ENCODE data around the gene RPUSD1. TPM values are rescaled to one million over a fixed set of nuclear protein-coding genes. Genes with fewer than 3 reads are reported as not detected.

Gene RPUSD1
- polyA plus RNA-seq, 4 donors, result 8.5 to 16.5 (median 10.5) TPM

DNA sequence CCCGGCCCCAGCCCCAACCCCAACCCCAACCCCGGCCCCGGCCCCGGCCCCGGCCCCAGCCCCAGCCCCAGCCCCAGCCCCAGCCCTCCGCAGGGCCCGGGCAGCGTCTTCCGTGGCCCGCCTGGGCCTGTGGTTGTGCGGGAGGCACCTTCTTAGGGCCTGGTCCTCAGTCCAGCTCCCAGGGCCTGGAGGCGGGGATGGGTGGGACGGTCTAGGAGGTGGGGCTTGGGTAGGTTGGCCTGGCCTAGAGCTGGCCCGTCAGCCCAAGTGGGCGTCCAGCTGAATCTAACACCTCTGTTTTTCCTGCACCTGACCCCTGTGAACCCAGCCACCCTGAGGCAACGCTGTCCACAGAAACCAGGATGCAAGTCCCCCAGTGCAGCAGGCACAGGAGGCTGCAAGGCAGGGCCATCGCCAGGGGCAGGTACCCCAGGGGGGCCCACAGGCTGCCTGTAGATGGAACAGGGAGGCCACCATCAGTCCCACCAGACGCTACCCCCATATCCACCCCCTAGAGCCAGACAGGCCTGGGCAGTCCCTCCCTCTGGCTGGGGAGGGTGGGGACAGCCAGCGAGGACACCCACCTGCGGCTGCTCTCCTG, 18.9 kb downstream of the RPUSD1 start:
- DNase-seq (ENCODE audit: low read depth in 4 of 4, low spot score in 3 of 4), result no peak

DNA sequence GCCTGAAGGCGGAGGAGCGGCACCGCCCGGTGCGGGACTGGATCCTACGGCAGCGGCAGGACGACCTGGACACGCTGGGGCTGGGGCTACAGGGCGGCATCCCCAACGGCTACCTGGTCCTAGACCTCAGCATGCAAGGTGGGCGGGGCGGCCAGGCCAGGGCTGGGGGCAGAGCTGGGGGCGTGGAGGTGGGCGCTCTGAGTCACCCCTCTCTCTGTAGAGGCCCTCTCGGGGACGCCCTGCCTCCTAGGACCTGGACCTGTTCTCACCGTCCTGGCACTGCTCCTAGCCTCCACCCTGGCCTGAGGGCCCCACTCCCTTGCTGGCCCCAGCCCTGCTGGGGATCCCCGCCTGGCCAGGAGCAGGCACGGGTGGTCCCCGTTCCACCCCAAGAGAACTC, 19.8 kb downstream of the RPUSD1 start:
- DNase-seq (ENCODE audit: low read depth in 4 of 4, low spot score in 3 of 4), result no peak

DNA sequence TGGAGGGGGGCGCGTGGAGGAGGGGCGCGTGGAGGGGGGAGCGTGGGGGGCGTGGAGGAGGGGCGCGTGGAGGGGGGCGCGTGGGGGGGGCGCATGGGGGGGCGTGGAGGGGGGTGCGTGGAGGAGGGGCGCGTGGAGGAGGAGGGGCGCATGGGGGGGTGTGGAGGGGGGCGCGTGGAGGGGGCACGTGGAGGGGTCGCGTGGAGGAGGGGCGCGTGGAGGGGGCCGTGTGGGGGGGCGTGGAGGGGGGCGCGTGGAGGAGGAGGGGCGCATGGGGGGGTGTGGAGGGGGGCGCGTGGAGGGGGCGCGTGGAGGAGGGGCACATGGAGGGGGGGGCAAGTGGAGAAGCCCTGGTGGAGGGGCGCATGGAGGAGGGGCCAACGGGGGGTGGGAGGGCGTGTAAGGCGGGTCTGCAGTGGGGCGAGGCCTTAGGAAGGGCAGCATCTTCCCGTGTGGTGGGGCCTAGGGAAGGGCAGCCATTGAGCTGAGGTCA, 20.4 kb downstream of the RPUSD1 start:
- DNase-seq (ENCODE audit: low read depth in 4 of 4, low spot score in 3 of 4), result no peak

DNA sequence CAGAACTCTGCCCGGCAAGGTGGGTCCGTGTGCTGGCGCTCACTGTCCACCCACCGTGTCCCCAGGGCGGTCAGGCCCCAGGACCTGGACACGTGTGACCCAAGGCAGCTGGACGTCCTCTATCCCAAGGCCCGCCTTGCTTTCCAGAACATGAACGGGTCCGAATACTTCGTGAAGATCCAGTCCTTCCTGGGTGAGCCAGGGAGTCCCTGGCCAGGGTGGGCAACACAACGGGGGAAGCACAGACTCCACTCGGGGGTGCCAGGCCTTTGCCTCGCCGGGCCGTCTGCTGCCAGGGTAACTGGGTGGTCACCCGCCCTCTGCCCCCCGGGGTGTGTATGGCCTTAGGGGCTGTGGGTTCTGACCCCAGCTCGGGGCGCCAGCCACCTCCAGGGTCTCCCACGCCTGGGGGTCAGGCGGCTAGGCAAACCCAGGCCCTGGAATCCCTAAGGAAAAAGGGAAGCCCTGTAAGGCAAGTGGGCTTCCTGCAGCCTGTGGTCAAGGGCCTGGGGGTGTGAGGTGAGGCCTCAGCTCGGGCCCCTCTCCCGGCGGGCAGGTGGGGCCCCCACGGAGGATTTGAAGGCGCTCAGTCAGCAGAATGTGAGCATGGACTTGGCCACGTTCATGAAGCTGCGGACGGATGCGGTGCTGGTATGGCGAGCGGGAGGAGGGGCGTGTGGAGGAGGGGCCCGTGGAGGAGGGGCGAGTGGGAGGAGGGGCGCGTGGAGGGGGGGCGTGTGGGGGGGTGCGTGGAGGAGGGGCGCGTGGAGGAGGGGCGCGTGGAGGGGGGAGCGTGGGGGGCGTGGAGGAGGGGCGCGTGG, 21.2 kb downstream of the RPUSD1 start:
- DNase-seq (ENCODE audit: low read depth in 4 of 4, low spot score in 3 of 4), result no peak

DNA sequence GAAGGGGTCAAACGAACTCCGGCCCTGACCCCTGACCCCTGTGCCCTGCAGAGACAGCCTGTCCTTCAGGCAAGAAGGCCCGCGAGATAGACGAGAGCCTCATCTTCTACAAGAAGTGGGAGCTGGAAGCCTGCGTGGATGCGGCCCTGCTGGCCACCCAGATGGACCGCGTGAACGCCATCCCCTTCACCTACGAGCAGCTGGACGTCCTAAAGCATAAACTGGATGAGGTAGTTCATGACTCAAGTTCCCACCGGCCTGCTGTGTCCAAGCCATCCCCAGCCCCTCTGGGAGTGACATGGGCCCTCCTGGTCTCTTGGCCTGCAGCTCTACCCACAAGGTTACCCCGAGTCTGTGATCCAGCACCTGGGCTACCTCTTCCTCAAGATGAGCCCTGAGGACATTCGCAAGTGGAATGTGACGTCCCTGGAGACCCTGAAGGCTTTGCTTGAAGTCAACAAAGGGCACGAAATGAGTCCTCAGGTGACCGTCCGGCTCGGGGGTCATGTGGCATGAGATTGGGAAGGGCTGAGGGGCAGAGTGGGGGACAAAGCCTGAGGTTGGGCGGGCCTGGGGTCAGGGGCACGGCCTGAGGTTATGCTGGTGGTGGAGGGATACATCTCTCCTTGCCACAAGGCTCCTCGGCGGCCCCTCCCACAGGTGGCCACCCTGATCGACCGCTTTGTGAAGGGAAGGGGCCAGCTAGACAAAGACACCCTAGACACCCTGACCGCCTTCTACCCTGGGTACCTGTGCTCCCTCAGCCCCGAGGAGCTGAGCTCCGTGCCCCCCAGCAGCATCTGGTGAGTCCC, 22.0 kb downstream of the RPUSD1 start:
- DNase-seq (ENCODE audit: low read depth in 4 of 4, low spot score in 3 of 4), result no peak

DNA sequence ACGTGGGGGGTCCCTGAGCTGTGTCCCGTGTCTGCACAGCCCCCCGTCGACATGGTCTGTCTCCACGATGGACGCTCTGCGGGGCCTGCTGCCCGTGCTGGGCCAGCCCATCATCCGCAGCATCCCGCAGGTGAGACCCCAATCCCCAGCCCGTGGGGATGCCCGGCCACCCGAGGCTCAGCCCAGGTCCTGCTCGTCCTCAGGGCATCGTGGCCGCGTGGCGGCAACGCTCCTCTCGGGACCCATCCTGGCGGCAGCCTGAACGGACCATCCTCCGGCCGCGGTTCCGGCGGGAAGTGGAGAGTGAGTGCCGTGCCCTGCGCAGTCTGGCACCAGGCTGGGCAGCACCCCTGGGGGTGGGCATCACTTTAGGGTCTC, 22.7 kb downstream of the RPUSD1 start:
- DNase-seq (ENCODE audit: low read depth in 4 of 4, low spot score in 3 of 4), result no peak

DNA sequence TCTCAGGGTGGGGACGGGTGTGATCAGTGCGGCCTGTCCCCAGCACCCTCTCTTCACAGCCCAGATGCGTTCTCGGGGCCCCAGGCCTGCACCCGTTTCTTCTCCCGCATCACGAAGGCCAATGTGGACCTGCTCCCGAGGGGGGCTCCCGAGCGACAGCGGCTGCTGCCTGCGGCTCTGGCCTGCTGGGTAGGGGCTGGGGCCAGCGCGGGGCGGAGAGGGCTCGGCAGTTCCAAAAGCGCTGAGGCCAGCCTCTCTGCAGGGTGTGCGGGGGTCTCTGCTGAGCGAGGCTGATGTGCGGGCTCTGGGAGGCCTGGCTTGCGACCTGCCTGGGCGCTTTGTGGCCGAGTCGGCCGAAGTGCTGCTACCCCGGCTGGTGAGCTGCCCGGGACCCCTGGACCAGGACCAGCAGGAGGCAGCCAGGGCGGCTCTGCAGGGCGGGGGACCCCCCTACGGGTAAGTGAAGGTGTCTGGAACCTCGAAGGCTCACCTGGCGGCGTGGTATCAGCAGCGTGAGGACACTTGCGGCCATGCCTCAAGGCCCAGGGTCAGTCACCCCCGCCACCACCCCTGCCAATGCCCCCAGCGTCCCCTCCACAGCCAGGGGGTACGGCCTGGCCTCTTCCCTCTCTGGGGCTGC, 23.2 kb downstream of the RPUSD1 start:
- DNase-seq (ENCODE audit: low read depth in 4 of 4, low spot score in 3 of 4), result no peak

DNA sequence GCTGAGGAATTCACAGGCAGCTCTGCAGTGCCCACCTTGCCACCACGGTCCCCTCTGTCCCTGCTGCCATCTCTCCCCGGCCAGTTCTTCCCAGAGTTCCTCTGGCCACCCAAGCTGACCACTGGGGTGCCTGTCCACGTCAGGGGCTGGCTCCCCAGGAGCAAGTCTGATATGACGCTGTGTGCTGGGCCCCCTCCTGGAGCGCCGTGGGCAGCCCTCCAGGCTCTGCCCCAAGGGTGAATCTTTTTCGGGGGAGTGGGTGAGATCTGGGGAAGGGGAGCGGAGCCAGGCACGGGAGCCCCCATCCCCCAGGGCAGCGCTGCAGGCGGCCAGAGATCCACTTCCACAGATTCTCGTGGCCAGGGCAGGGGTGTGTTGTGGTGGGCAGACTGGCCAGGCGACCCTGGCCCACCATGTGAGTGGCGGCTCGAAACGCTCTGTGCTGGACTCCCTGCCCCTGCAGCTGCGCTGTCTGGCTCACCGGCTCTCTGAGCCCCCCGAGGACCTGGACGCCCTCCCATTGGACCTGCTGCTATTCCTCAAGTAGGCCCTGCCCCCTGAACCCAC, 23.9 kb downstream of the RPUSD1 start:
- DNase-seq (ENCODE audit: low read depth in 4 of 4, low spot score in 3 of 4), result no peak

DNA sequence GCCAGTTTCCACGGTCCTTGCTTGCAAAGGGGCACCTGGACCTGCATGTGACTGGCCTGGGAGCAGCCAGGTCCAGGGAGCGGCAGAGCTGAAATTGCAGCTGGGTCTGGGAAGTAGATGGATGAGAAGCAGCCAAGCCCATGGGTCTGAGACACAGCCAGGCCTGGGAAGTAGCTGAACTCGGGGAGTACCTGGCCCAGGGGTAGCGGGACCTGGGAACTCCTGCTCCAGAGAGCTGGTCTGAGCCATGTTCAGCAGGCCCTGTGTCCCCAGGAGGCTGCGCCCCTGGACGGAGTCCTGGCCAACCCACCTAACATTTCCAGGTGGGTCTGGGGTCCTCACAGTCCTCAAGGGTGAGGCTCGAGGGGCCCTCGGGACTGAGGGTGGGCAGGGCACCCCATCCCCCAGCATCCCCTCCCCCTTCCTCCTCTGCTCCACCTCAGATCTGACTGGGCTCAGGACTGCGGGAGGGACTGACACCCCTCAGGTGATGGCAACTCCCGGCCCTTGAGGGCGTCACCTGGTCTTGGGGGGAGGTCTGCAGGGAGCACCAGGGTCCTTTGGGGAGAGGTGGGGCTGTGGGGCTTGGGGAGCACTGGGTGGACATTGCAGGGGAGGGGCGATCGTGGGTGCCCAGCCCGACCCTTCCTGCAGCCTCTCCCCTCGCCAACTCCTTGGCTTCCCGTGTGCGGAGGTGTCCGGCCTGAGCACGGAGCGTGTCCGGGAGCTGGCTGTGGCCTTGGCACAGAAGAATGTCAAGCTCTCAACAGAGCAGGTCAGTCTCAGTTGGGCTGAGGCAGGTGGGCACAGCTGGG, 24.6 kb downstream of the RPUSD1 start:
- DNase-seq (ENCODE audit: low read depth in 4 of 4, low spot score in 3 of 4), result no peak

DNA sequence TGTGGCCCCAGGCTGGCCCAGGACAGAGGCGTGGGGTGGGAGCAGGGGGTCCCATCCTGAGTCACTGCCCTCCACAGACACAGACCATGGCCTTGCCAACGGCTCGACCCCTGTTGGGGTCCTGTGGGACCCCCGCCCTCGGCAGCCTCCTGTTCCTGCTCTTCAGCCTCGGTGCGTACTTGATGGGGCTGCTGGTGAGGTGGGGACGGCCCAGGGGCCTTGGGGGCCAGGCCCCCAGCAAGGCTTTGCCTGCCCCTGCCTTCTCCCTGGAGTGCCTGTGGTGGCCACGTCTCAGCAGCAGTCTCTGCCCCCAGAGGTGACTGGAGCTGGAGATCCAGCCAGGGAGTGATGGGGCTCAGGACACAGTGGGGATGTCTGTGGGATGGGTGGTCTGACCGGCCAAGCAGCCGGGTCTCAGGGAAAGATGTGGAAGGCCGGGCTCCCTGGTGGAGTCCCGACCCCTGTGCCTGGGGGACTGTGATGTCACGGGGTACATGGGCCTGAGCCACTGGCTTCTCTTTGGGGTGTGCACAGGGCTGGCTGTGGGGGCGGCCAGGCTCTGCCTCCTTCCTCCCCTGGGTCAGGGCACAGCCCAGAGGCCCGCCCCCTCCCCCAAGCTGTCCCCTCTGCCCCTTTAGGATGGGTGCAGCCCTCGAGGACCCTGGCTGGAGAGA, 25.4 kb downstream of the RPUSD1 start:
- no peak for DNase-seq (ENCODE audit: low read depth in 4 of 4, low spot score in 3 of 4)

DNA sequence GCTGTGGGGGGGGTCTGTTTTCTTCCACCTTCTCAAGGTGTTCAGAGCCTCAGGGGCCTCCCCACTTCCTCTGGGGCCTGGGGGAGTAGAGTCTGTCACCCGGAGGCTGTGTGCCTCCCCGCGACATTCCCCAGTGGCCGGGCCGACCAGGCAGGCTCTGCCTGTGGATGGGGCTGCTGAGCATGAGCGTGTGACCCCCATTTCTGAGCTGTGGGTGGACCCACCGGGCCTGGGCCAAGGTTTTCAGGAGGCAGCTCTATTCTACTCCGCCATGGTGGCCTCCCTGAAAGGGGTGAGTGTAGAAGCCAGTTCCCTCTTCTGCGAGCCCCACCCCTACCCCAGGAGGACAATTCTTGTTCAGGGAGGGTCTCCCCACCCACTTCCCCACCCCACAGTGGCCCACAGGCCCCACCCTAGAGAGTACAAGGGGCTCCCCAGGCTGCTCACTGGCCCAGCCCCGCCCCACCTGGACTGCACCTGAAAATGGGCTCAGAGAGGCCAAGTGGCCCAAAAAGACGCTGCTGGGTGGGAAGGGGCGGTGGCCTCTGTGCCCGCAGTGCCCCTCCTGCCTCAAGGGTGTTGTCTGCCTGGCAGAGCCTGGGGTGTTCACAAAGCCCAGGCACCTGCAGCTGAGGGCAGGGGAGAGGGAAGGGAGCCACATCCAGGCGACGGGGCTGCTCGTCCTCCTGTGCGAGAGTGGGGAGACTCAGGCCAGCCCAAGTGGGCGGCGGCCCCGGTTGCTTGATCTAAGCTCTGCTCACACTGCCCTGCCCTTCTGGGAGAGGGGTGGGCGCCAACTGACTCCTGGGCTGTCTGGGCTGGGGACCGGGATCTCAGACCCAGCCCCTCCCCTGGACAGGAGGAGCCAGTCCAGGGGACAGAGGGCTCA, 26.3 kb downstream of the RPUSD1 start:
- no peak for DNase-seq (ENCODE audit: low read depth in 4 of 4, low spot score in 3 of 4)

DNA sequence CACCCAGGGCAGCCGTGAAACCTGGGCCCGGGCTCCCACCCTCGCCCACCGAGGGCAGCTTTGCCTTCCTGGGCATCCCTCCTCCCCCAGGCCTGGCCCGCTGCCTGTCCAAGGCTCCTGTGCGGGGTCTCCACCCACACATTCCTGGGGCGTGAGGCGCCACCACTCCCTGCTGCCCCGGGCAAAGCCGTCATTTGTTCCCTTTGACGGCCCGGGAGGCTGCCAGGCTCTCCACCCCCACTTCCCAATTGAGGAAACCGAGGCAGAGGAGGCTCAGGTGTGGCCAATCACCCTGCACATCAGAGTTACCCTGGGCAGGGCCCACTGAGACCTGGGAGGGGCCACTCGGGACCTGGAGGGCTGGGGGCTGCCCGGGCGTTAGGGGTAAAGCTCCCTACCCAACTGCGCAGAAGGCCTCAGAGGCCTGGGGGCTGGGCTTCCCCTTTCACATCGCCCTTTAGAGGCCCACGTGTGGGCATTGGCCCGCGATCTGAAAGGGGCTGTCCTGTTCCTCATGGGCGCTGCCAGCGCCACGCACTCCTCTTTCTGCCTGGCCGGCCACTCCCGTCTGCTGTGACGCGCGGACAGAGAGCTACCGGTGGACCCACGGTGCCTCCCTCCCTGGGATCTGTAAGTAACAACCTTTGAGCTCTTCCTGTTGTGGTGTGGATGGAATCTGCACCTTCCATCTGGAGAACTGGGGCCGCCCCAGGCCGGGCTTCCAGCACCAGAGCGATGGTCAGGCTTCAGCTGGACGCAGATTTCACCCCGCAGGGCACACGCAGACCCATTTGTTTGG, 27.4 kb downstream of the RPUSD1 start, which contains the start of gene MSLN:
Gene MSLN, plus strand, starts transcription at position 190 of the 799 bp plus-strand sequence. CDS start 1,947 bp downstream, outside the sequence.
- DNase-seq (ENCODE audit: low read depth in 4 of 4, low spot score in 3 of 4), result no peak

DNA sequence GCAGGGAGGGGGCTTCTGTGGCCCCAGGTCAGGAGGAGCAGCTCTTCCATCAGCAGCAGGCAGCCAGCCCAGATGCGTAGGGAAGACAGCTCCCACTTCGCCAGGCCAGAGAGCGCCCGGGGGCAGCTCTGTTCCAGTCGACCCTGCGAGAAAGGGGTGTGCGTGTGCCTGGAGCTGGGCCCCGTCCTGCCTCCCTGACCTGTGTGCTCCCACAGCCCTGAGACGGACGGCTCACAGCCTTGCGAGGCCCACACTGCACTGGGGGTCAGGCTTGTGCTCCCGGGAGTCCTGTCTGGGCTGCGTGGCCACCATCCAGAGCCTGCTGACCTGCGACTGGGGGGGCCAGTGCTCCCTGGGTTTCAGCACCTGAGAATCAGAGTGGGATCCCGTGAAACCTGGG, 28.1 kb downstream of the RPUSD1 start:
- DNase-seq (ENCODE audit: low read depth in 4 of 4, low spot score in 3 of 4), result no peak

DNA sequence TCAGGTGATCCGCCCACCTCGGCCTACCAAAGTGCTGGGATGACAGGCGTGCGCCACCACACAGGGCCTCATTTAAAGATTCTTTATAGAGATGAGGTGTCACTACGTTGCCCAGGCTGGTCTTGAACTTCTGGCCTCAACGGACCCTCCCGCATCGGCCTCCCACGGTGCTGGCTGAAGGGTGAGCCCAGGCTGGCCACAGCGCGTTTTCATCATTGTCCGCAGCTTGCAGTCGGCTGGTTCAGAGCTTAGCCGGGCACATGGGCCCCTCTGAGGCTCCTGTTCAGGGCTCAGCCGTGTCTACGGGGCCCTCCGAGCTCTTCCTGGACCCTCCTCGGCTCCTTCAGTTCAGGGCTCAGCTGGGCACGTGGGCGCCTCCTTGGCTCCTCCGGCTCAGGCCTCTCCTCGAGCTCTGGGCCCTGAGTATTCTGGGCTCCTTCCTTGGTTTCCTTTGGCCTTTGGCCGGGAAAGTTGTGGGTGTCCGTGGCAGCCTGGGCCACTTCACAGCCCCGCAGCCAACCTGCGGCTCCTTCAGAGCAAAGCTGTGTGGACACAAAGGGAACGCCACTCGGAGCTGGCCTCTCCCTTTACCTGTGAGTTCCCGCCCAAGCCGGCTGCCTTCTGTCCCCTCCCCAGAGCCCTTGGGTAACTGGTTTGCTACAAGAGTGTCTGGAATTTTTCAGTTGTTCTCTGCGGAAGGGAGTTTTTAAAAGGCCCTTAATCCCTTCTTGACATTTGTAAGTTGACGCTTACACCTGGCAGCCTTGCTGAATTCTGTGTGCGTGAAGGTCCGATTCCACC, 28.9 kb downstream of the RPUSD1 start:
- no peak for DNase-seq (ENCODE audit: low read depth in 4 of 4, low spot score in 3 of 4)

DNA sequence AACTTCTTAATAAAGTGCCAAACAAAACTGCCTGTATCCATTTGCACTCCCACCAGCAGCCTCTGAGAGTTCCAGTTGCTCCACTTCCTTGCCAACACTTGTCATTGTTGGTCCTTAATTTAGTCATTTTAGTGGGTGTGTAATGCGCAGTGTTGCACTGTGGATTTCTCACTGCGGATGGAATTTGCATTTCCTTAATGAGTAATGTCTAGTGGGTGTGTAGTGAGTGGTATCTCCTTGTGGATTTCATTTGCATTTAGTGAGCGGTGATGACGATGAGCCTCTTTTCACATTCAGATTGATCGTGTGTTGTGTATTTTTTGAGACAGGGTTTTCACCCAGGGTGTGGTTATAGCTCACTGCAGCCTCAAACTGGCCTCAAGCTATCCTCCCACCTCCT, 31.8 kb downstream of the RPUSD1 start:
- DNase-seq (ENCODE audit: low read depth in 4 of 4, low spot score in 3 of 4), result no peak

DNA sequence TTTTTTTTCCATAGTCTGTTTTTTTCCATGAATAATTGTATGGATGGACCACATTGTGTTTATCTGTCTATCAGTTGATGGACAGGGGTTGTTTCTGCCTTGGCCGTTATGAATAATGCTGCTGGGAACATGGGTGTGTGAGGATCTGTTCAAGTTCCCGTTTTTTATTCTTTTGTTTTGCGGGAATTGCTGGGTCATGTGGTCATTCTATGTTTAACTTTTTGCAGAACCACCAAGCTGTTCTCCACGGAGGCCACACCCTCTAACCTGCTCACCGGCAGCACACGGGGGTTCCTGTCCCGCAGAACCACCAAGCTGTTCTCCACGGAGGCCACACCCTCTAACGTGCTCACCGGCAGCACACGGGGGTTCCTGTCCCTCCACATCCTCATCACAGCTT, 33.5 kb downstream of the RPUSD1 start:
- DNase-seq (ENCODE audit: low read depth in 4 of 4, low spot score in 3 of 4), result no peak
